HCT116 (cell line): ENCODE results near the gene MARCHF7. TPM values are rescaled to one million over a fixed set of nuclear protein-coding genes. Genes with fewer than 3 reads are reported as not detected.

Source experiments
- ATAC-seq: fragments of 200-7000 bp; cut with Tn5 transposase; 2 replicates; pipeline ENCODE4 v1.9.1; 2020; ENCODE audit warnings: mild to moderate bottlenecking, moderate library complexity
- BruUV-seq: library from RNA; stranded (reverse); fragments of 400-500 nt; replicated peaks from 2 replicates; lab custom pipeline; 2021; lab: Mats Ljungman, UMichigan
- CTCF ChIA-PET: fragments of 300-600 bp; sonication (Branson Sonifier 250); formaldehyde crosslinking; loops from one replicate; lab custom pipeline; 2021; ENCODE audit warnings: antibody characterized with exemption; lab: Charles Lee
- POLR2A ChIA-PET: fragments of 300-600, 350-600 bp; sonication (Branson Sonifier 250); formaldehyde crosslinking; loops from one replicate; lab custom pipeline; 2021; ENCODE audit warnings: antibody characterized with exemption; lab: Charles Lee
- RAD21 ChIA-PET, 2 experiments: fragments of 300-600 bp; sonication (Branson Sonifier 250); formaldehyde crosslinking; loops; one replicate each; lab custom pipeline; 2023; ENCODE audit warnings: low total read pairs in 2 of 2; ENCODE audit not compliant: uncharacterized antibody in 2 of 2, unreplicated experiment in 2 of 2, low non-redundant PET in 1 of 2; lab: Charles Lee
- DNase-seq: peaks from one replicate; pipeline ENCODE4 v3.0.0-alpha.2; 2010; ENCODE audit warnings: low read depth, low spot score
- H2AFZ ChIP-seq: fragments of 200-600 bp; shearing (Covaris generic), sonication (generic); 2 replicates; pipeline ENCODE4 v1.6.1; 2017; ENCODE audit warnings: low read depth, mixed run types, mixed read lengths, antibody characterized with exemption, low read length; ENCODE audit not compliant: poor library complexity, severe bottlenecking
- H3K27ac ChIP-seq: 2 replicates; pipeline ENCODE4 v1.5.1; 2012; ENCODE audit warnings: low read depth, low read length
- H3K27me3 ChIP-seq: fragments of 200-600 bp; sonication (generic); 2 replicates; pipeline ENCODE4 v1.6.1; 2016; ENCODE audit warnings: mixed run types, low read length, mixed read lengths; ENCODE audit not compliant: insufficient read depth
- H3K36me3 ChIP-seq, 2 experiments: fragments of 200-500 bp in 1 of 2; fragments of 200-600 bp in 1 of 2; sonication (Bioruptor generic) in 1 of 2; sonication (generic) in 1 of 2; 2 replicates each; pipeline versions ENCODE4 v1.5.1 to v1.6.1; 2014 to 2016; ENCODE audit warnings: low read length in 2 of 2, inconsistent platforms in 1 of 2, mixed read lengths in 1 of 2, mixed run types in 1 of 2; ENCODE audit not compliant: insufficient read depth in 2 of 2, control insufficient read depth in 1 of 2
- H3K4me1 ChIP-seq, 2 experiments: fragments of 200-600 bp in 1 of 2; sonication (generic) in 1 of 2; 2 replicates each; pipeline versions ENCODE4 v1.5.1 to v1.6.1; 2012 to 2017; ENCODE audit warnings: low read length in 2 of 2, inconsistent platforms in 1 of 2, mild to moderate bottlenecking in 1 of 2, mixed read lengths in 1 of 2, mixed run types in 1 of 2, moderate library complexity in 1 of 2; ENCODE audit not compliant: insufficient read depth in 2 of 2, control insufficient read depth in 1 of 2
- H3K4me2 ChIP-seq: fragments of 200-600 bp; sonication (generic); 2 replicates; pipeline ENCODE4 v1.6.1; 2017; ENCODE audit warnings: mixed run types, low read length, mixed read lengths
- H3K4me3 ChIP-seq, 2 experiments: fragments of 200-600 bp in 1 of 2; sonication (generic) in 1 of 2; replicated peaks in 1 of 2; 2 replicates each; pipeline ENCODE4 v1.5.1; 2011 to 2016; ENCODE audit warnings: low read length in 2 of 2, control low read depth in 1 of 2, low read depth in 1 of 2, mild to moderate bottlenecking in 1 of 2, mixed read lengths in 1 of 2, mixed run types in 1 of 2
- H3K79me2 ChIP-seq: fragments of 200-600 bp; sonication (generic); 2 replicates; pipeline ENCODE4 v1.6.1; 2017; ENCODE audit warnings: mild to moderate bottlenecking, mixed run types, low read length, moderate library complexity, mixed read lengths; ENCODE audit not compliant: insufficient read depth
- H3K9ac ChIP-seq: fragments of 200-600 bp; sonication (generic); 2 replicates; pipeline ENCODE4 v1.6.1; 2016; ENCODE audit warnings: low read length, mixed read lengths
- H3K9me2 ChIP-seq: fragments of 200-600 bp; sonication (generic), shearing (Covaris generic); 2 replicates; pipeline ENCODE4 v1.6.1; 2017; ENCODE audit warnings: mixed run types, mild to moderate bottlenecking, moderate library complexity; ENCODE audit not compliant: insufficient read depth
- H3K9me3 ChIP-seq, 2 experiments: fragments of 200-500 bp in 1 of 2; fragments of 200-600 bp in 1 of 2; sonication (Bioruptor generic) in 1 of 2; sonication (generic) in 1 of 2; 2 replicates each; pipeline ENCODE4 v1.6.1; 2014 to 2017; ENCODE audit warnings: low read length in 2 of 2, mixed read lengths in 2 of 2, inconsistent platforms in 1 of 2, low read depth in 1 of 2, mild to moderate bottlenecking in 1 of 2, mixed run types in 1 of 2, moderate library complexity in 1 of 2; ENCODE audit not compliant: control insufficient read depth in 1 of 2, insufficient read depth in 1 of 2
- H4K20me1 ChIP-seq: fragments of 200-600 bp; sonication (generic), shearing (Covaris generic); 2 replicates; pipeline ENCODE4 v1.6.1; 2017; ENCODE audit warnings: mixed run types, mild to moderate bottlenecking, moderate library complexity; ENCODE audit not compliant: insufficient read depth
- CBX3 ChIP-seq: IDR thresholded peaks from 2 replicates; pipeline ENCODE4 v1.6.1; 2012; ENCODE audit warnings: low read depth
- CEBPB ChIP-seq: IDR thresholded peaks from 2 replicates; pipeline ENCODE4 v1.6.1; 2012; ENCODE audit warnings: low read depth
- CTCF ChIP-seq, 3 experiments: fragments of 200-600 bp in 1 of 3; sonication (generic) in 1 of 3; IDR thresholded peaks in 2 of 3; conservative IDR thresholded peaks in 1 of 3; 2 replicates each; pipeline ENCODE4 v1.5.1; 2012 to 2017; ENCODE audit warnings: low read depth in 2 of 3, low read length in 2 of 3, antibody characterized with exemption in 1 of 3, borderline replicate concordance in 1 of 3, control low read depth in 1 of 3, mild to moderate bottlenecking in 1 of 3, mixed read lengths in 1 of 3, mixed run types in 1 of 3, moderate library complexity in 1 of 3; ENCODE audit not compliant: insufficient read depth in 1 of 3
- FOSL1 ChIP-seq: IDR thresholded peaks from 2 replicates; pipeline ENCODE4 v1.6.1; 2012; ENCODE audit warnings: low read depth
- POLR2AphosphoS5 ChIP-seq: IDR thresholded peaks from 2 replicates; pipeline ENCODE4 v1.6.1; 2011; ENCODE audit warnings: mild to moderate bottlenecking, low read depth, low read length, moderate library complexity
- SIN3A ChIP-seq: IDR thresholded peaks from 2 replicates; pipeline ENCODE4 v1.6.1; 2012; ENCODE audit warnings: low read depth
- YY1 ChIP-seq: IDR thresholded peaks from 2 replicates; pipeline ENCODE4 v1.6.1; 2011; ENCODE audit warnings: low read length, low read depth, moderate library complexity, mild to moderate bottlenecking; ENCODE audit not compliant: insufficient replicate concordance; ENCODE audit errors: extremely low read depth
- ZFX ChIP-seq: fragments of 450-650 bp; IDR thresholded peaks from 2 replicates; pipeline ENCODE4 v1.6.1; 2017
- intact Hi-C: fragments of 100-400 bp; cut with micrococcal nuclease; formaldehyde crosslinking; loops from 2 replicates; pipeline ENCODE4 v1.10.0; 2022
- total RNA-seq: library from RNA; stranded (reverse); gene quantifications from one replicate; pipeline ENCODE4 v1.2.1, GENCODE V29; 2021; ENCODE audit not compliant: unreplicated experiment
- TF ChIP-seq, protein P1 (sequence below): IDR thresholded peaks from 2 replicates; pipeline ENCODE4 v1.6.1; 2012

The MARCHF7 gene
- total RNA-seq, 1 experiment from 2014 or later, result 65.9 TPM

DNA sequence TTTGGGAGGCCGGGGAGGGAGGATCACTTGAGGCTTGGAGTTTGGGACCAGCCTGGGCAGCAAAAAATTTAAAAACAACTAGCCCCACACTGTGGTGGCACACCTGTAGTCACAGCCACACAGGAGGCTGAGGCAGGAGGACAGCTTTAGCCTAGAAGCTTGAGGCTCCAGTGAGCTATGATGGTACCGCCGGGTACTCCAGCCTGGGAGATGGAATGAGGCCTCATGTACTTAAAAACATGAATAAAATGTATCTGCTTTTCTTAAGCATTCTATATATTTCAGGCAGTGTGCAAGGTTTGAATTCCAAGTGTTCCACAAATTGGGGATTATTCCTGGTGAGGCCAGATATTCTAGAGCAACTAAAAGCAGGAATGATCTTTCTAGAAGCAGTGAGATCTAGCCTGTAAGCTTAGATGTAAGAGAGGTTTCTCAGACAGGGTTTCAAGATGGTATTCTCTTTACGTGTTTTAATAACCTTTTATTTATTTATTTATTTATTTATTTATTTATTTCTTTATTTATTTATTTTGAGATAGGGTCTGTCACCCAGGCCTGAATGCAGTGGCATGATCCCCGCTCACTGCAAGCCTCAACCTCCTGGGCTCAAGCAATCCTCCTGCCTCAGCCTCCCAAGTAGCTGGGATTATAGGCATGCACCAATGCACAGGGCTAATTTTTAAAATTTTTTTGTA is 4.1 kb upstream of the MARCHF7 start:
- no peak overlapping the region for H3K27ac ChIP-seq
- no TSS peak for BruUV-seq
- intact Hi-C loops, result no loop called here
- H3K4me3 ChIP-seq, result no peak overlapping the region
- no peaks in the 10 kb centered on the region for H4K20me1 ChIP-seq
- ATAC-seq (no peak), DNase-seq (no peak)
- peaks cover 9% of the 10 kb centered on the region for H3K79me2 ChIP-seq
- H3K4me2 ChIP-seq, result no peak overlapping the region
- H3K9ac ChIP-seq, result no peak overlapping the region
- H3K36me3 ChIP-seq, result no peaks in the 10 kb centered on the region
- RAD21 ChIA-PET, result no interaction called here
- no peaks in the 10 kb centered on the region for H3K9me3 ChIP-seq
- no peaks in the 10 kb centered on the region for H3K9me2 ChIP-seq
- peaks cover 3 to 11% of the 10 kb centered on the region in 2 experiments; a peak in 3 of 4 replicates for H3K4me1 ChIP-seq
- no peak overlapping the region for H2AFZ ChIP-seq
- POLR2A ChIA-PET, result no interaction called here
- CTCF ChIA-PET, result no interaction called here
- no peaks in the 10 kb centered on the region for H3K27me3 ChIP-seq
- TF ChIP-seq POLR2AphosphoS5, result no peak
- TF ChIP-seq ZFX, result no peak
- TF ChIP-seq FOSL1, result no peak
- TF ChIP-seq, protein P1, sequence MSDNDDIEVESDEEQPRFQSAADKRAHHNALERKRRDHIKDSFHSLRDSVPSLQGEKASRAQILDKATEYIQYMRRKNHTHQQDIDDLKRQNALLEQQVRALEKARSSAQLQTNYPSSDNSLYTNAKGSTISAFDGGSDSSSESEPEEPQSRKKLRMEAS, result no peak
- no peak for TF ChIP-seq YY1
- TF ChIP-seq CTCF (IDR thresholded peaks at IDR 0.05 in 2 of 3, conservative IDR thresholded peaks at IDR 0.05 in 1 of 3; ENCODE audit: borderline replicate concordance in 1 of 3, insufficient read depth in 1 of 3, low read depth in 2 of 3, low read length in 2 of 3), result no peak
- TF ChIP-seq CEBPB, result no peak
- no peak for TF ChIP-seq CBX3
- no peak for TF ChIP-seq SIN3A
